ENCODE measurements around the gene ANK2. TPM values are rescaled to one million over a fixed set of nuclear protein-coding genes. Genes with fewer than 3 reads are reported as not detected.

The ANK2 gene
- total and polyA plus RNA-seq, 2 of the 13 experiments (the other 11 are each of a cell fraction or from before 2014, with no cell fraction given), result 2.7 to 15.1 TPM

- TF ChIP-seq NFKB2 (CRISPR knock-in tag; IDR thresholded peaks at IDR 0.05; ENCODE audit: borderline replicate concordance) (no peak), HNRNPL (IDR thresholded peaks at IDR 0.05; ENCODE audit: low read depth, low read length) (no peak), ZNF644 (CRISPR knock-in tag; IDR thresholded peaks at IDR 0.05; ENCODE audit: low read depth) (peak; percentile 70; the same call in 1 of the 2 replicates), HDAC2 (CRISPR knock-in tag; IDR thresholded peaks at IDR 0.05) (peak; percentile 57; the same call in 1 of the 2 replicates), ELF3 (CRISPR knock-in tag; IDR thresholded peaks at IDR 0.05) (peak; percentile 45; the same call in 1 of the 2 replicates), HCFC1 (IDR thresholded peaks at IDR 0.05; ENCODE audit: low read depth, low read length) (no peak), ZNF136 (CRISPR knock-in tag; IDR thresholded peaks at IDR 0.05; ENCODE audit: low read depth) (no peak), MIER2 (CRISPR knock-in tag; IDR thresholded peaks at IDR 0.05) (peak; percentile 59; the same call in 1 of the 2 replicates), ATF1 (CRISPR knock-in tag; IDR thresholded peaks at IDR 0.05) (peak; percentile 42; the same call in 1 of the 2 replicates), HMG20A (CRISPR knock-in tag; IDR thresholded peaks at IDR 0.05; ENCODE audit: borderline replicate concordance) (peak; percentile 73; the same call in 1 of the 2 replicates), MYNN (CRISPR knock-in tag; IDR thresholded peaks at IDR 0.05; ENCODE audit: low read depth) (peak; percentile 100), MIXL1 (CRISPR knock-in tag; IDR thresholded peaks at IDR 0.05) (0 out of 2 replicates have a peak, but pooled peaks have one; percentile 9), SIX4 (CRISPR knock-in tag; IDR thresholded peaks at IDR 0.05) (peak; percentile 60; the same call in 1 of the 2 replicates), SIX1 (CRISPR knock-in tag; IDR thresholded peaks at IDR 0.05; ENCODE audit: borderline replicate concordance) (peak; percentile 50; the same call in 1 of the 2 replicates), ZMYM4 (CRISPR knock-in tag; IDR thresholded peaks at IDR 0.05) (peak; percentile 92), NFYB (CRISPR knock-in tag; IDR thresholded peaks at IDR 0.05) (peak; percentile 33), ISL2 (CRISPR knock-in tag; IDR thresholded peaks at IDR 0.05) (peak; percentile 59; the same call in 1 of the 2 replicates), FOXJ3 (CRISPR knock-in tag; IDR thresholded peaks at IDR 0.05; ENCODE audit: borderline replicate concordance) (peak; percentile 49; the same call in 1 of the 2 replicates), GATAD2A (CRISPR knock-in tag; IDR thresholded peaks at IDR 0.05) (peak; percentile 66; the same call in 1 of the 2 replicates), RCOR2 (CRISPR knock-in tag; IDR thresholded peaks at IDR 0.05) (0 out of 2 replicates have a peak, but pooled peaks have one; percentile 17), MATR3 (CRISPR knock-in tag; IDR thresholded peaks at IDR 0.05) (no peak), EP300 (IDR thresholded peaks at IDR 0.05; ENCODE audit: low read depth in 2 of 2, low read length in 2 of 2) (peak in 1 of 2 experiments; percentile 30; a peak in 1 of 4 replicates), EP300 (CRISPR knock-in tag; IDR thresholded peaks at IDR 0.05; ENCODE audit: borderline replicate concordance) (no peak), NCOA2 (CRISPR knock-in tag; IDR thresholded peaks at IDR 0.05) (peak; percentile 44; the same call in 1 of the 2 replicates), ZNF367 (CRISPR knock-in tag; IDR thresholded peaks at IDR 0.05; ENCODE audit: borderline replicate concordance) (no peak), THAP11 (CRISPR knock-in tag; IDR thresholded peaks at IDR 0.05) (peak; percentile 18; the same call in 1 of the 2 replicates)
- TF ChIP-seq, protein P1, sequence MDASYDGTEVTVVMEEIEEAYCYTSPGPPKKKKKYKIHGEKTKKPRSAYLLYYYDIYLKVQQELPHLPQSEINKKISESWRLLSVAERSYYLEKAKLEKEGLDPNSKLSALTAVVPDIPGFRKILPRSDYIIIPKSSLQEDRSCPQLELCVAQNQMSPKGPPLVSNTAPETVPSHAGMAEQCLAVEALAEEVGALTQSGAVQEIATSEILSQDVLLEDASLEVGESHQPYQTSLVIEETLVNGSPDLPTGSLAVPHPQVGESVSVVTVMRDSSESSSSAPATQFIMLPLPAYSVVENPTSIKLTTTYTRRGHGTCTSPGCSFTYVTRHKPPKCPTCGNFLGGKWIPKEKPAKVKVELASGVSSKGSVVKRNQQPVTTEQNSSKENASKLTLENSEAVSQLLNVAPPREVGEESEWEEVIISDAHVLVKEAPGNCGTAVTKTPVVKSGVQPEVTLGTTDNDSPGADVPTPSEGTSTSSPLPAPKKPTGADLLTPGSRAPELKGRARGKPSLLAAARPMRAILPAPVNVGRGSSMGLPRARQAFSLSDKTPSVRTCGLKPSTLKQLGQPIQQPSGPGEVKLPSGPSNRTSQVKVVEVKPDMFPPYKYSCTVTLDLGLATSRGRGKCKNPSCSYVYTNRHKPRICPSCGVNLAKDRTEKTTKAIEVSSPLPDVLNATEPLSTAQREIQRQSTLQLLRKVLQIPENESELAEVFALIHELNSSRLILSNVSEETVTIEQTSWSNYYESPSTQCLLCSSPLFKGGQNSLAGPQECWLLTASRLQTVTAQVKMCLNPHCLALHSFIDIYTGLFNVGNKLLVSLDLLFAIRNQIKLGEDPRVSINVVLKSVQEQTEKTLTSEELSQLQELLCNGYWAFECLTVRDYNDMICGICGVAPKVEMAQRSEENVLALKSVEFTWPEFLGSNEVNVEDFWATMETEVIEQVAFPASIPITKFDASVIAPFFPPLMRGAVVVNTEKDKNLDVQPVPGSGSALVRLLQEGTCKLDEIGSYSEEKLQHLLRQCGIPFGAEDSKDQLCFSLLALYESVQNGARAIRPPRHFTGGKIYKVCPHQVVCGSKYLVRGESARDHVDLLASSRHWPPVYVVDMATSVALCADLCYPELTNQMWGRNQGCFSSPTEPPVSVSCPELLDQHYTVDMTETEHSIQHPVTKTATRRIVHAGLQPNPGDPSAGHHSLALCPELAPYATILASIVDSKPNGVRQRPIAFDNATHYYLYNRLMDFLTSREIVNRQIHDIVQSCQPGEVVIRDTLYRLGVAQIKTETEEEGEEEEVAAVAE (CRISPR knock-in tag; IDR thresholded peaks at IDR 0.05; ENCODE audit: borderline replicate concordance), result peak; percentile 65; the same call in 1 of the 2 replicates
These were observed 59.8 kb downstream of the ANK2 start (continued) for GRCh38 chr4:113109106-113109718.
